Activated naive CD8-positive, alpha-beta T cell (primary cell): ENCODE results near the gene AIG1.
"Not testable (repeated sequence)": the region's sequence is repeated elsewhere in the genome, so short reads cannot be mapped to it uniquely, and the experiment has no call there.

Source experiments
- H3K27ac Mint-ChIP-seq: one replicate; pipeline ENCODE4 v1.8.0; 2021; ENCODE audit warnings: mixed read lengths
- H3K27me3 Mint-ChIP-seq: one replicate; pipeline ENCODE4 v1.8.0; 2021; ENCODE audit warnings: mixed read lengths
- H3K36me3 Mint-ChIP-seq: one replicate; pipeline ENCODE4 v1.8.0; 2021; ENCODE audit warnings: mixed read lengths
- H3K4me1 Mint-ChIP-seq: one replicate; pipeline ENCODE4 v1.8.0; 2021; ENCODE audit warnings: low read depth, mixed read lengths
- H3K4me3 Mint-ChIP-seq: one replicate; pipeline ENCODE4 v1.8.0; 2021; ENCODE audit warnings: mild to moderate bottlenecking, mixed read lengths
- H3K9me3 Mint-ChIP-seq: one replicate; pipeline ENCODE4 v1.8.0; 2021; ENCODE audit warnings: low read depth, mixed read lengths

AIG1 gene

DNA sequence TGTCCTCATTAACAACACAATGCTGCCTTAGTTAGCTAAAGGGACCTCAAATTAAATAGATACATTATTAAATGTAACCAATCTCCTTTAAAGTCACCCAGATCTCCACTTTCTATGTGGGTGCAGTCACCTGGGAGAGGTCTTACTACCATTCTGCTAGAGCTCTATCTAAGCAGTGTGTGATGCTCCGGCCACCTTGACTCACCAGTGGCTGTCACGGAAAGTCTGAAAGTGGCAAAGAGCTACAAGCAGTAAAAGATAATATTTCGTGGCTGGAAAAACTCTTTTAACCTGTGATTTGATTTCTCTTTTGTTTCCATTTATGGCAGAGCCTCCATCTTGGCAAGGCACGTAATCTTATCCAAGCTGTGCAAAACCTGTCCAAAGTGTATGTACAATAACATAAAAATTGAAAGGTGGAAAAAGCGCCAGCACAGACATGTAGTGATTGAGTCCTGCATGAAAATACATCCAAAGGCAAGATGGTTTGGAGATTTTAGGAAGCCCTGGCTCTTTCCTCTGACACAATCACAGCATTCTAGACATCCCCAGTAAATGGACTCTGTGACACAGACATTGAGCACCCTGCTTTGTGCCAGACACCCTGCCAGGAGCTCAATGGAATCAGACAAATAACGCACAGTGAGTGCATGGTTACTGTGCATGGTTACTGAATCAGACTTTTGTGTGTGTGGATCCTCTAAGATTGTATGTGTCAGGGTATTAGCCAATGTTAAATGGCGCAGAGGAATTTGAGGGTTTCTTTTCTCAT lies 273.2 kb downstream of the AIG1 start:
- peaks cover 2% of the 10 kb centered on the region for H3K4me1 Mint-ChIP-seq
- no peak overlapping the region for H3K27ac Mint-ChIP-seq
- H3K36me3 Mint-ChIP-seq = peaks cover 12% of the 10 kb centered on the region
- H3K9me3 Mint-ChIP-seq = no peaks in the 10 kb centered on the region
- H3K4me3 Mint-ChIP-seq = no peak overlapping the region
- H3K27me3 Mint-ChIP-seq = no peaks in the 10 kb centered on the region

GRCh38 chr6:143335865-143336264 lies 275.2 kb downstream of the AIG1 start:
- H3K4me3 Mint-ChIP-seq = no peak overlapping the region
- no peaks in the 10 kb centered on the region for H3K27me3 Mint-ChIP-seq
- H3K4me1 Mint-ChIP-seq = peaks cover 2% of the 10 kb centered on the region

GRCh38 chr6:143336446-143337152 lies 275.9 kb downstream of the AIG1 start:
- Mint-ChIP-seq H3K4me1 (peaks cover 2% of the 10 kb centered on the region), H3K27ac (no peak overlapping the region), H3K4me3 (no peak overlapping the region), H3K27me3 (no peaks in the 10 kb centered on the region), H3K9me3 (no peaks in the 10 kb centered on the region), H3K36me3 (peaks cover 14% of the 10 kb centered on the region)

More at GRCh38 chr6:143335865-143336264, 275.2 kb downstream of the AIG1 start:
- H3K9me3 Mint-ChIP-seq = no peaks in the 10 kb centered on the region
- H3K36me3 Mint-ChIP-seq = peaks cover 14% of the 10 kb centered on the region
- H3K27ac Mint-ChIP-seq = no peak overlapping the region

- no peak overlapping the region for H3K27ac Mint-ChIP-seq
- no peak overlapping the region for H3K4me3 Mint-ChIP-seq
- no peaks in the 10 kb centered on the region for H3K27me3 Mint-ChIP-seq
These were observed 276.7 kb downstream of the AIG1 start for GRCh38 chr6:143337201-143337949.

GRCh38 chr6:143339223-143339622 lies 278.5 kb downstream of the AIG1 start:
- H3K27ac Mint-ChIP-seq = no peak overlapping the region

More at GRCh38 chr6:143337201-143337949, 276.7 kb downstream of the AIG1 start:
- no peaks in the 10 kb centered on the region for H3K9me3 Mint-ChIP-seq
- peaks cover 14% of the 10 kb centered on the region for H3K36me3 Mint-ChIP-seq
- H3K4me1 Mint-ChIP-seq = peaks cover 2% of the 10 kb centered on the region

DNA sequence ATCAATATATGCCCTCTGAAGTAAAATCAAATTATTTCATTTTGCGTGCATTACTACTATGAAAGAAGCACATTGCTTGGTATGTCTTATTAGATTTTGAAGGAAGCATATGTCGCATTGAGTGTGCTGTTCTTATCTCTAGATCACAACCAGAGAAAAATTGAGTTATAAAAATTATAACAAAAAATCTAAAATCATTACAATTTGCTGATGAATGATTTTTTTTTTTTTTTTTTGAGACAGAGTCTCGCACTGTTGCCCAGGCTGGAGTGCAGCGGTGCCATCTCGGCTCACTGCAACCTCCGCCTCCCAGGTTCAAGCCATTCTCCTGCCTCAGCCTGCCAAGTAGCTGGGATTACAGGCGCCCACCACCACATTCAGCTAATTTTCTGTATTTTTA lies 284.8 kb downstream of the AIG1 start:
- not testable (repeated sequence) for H3K9me3 Mint-ChIP-seq, H3K27me3 Mint-ChIP-seq, H3K36me3 Mint-ChIP-seq, H3K4me1 Mint-ChIP-seq, H3K27ac Mint-ChIP-seq, H3K4me3 Mint-ChIP-seq

More at GRCh38 chr6:143339223-143339622, 278.5 kb downstream of the AIG1 start:
- H3K27me3 Mint-ChIP-seq = no peaks in the 10 kb centered on the region
- H3K4me3 Mint-ChIP-seq = no peak overlapping the region
- H3K36me3 Mint-ChIP-seq = peaks cover 14% of the 10 kb centered on the region
- peaks cover 2% of the 10 kb centered on the region for H3K4me1 Mint-ChIP-seq
- H3K9me3 Mint-ChIP-seq = no peaks in the 10 kb centered on the region

GRCh38 chr6:143346004-143346403 lies 285.3 kb downstream of the AIG1 start:
- Mint-ChIP-seq H3K36me3 (no peaks in the 10 kb centered on the region), H3K4me1 (no peaks in the 10 kb centered on the region), H3K27me3 (no peaks in the 10 kb centered on the region), H3K9me3 (no peaks in the 10 kb centered on the region), H3K27ac (no peak overlapping the region), H3K4me3 (no peak overlapping the region)

GRCh38 chr6:143348531-143348930 lies 287.8 kb downstream of the AIG1 start:
- H3K4me3 Mint-ChIP-seq = no peak overlapping the region
- H3K9me3 Mint-ChIP-seq = no peaks in the 10 kb centered on the region
- peaks cover 8% of the 10 kb centered on the region for H3K36me3 Mint-ChIP-seq
- no peaks in the 10 kb centered on the region for H3K4me1 Mint-ChIP-seq
- H3K27ac Mint-ChIP-seq = no peak overlapping the region
- H3K27me3 Mint-ChIP-seq = no peaks in the 10 kb centered on the region

DNA sequence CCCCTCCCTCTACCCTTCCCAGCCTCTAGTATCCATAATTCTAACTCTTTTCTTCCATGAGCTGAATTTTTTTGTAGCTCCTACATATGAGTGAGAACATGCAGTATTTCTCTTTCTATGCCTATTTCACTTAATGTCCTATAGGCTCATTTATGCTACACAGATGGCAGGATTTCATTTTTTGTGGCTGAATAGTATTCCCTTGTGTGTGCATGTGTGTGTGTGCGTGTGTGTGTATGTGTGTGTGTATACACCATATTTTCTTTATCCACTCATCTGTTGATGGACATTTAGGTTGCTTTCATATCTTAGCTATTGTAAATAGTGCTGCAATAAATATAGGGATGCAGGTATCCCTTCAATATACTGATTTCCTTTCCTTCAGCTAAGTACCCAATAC lies 288.8 kb downstream of the AIG1 start:
- no peak overlapping the region for H3K27ac Mint-ChIP-seq
- no peaks in the 10 kb centered on the region for H3K27me3 Mint-ChIP-seq
- H3K9me3 Mint-ChIP-seq = peaks cover 7% of the 10 kb centered on the region
- peaks cover 14% of the 10 kb centered on the region for H3K36me3 Mint-ChIP-seq
- no peak overlapping the region for H3K4me3 Mint-ChIP-seq
- no peaks in the 10 kb centered on the region for H3K4me1 Mint-ChIP-seq

GRCh38 chr6:143356101-143356880 lies 295.6 kb downstream of the AIG1 start:
- Mint-ChIP-seq H3K4me3 (no peak overlapping the region), H3K27ac (no peak overlapping the region), H3K27me3 (peaks cover 2% of the 10 kb centered on the region), H3K9me3 (peaks cover 11% of the 10 kb centered on the region), H3K36me3 (peaks cover 17% of the 10 kb centered on the region), H3K4me1 (no peaks in the 10 kb centered on the region)

GRCh38 chr6:143357152-143357551 lies 296.5 kb downstream of the AIG1 start:
- Mint-ChIP-seq H3K36me3 (peaks cover 9% of the 10 kb centered on the region), H3K27me3 (peaks cover 2% of the 10 kb centered on the region), H3K4me3 (no peak overlapping the region), H3K27ac (no peak overlapping the region), H3K9me3 (peaks cover 11% of the 10 kb centered on the region), H3K4me1 (no peaks in the 10 kb centered on the region)

GRCh38 chr6:143357561-143358255 lies 297.0 kb downstream of the AIG1 start:
- no peaks in the 10 kb centered on the region for H3K4me1 Mint-ChIP-seq
- peaks cover 11% of the 10 kb centered on the region for H3K9me3 Mint-ChIP-seq
- H3K27me3 Mint-ChIP-seq = peaks cover 2% of the 10 kb centered on the region
- no peak overlapping the region for H3K27ac Mint-ChIP-seq
- H3K4me3 Mint-ChIP-seq = no peak overlapping the region
- H3K36me3 Mint-ChIP-seq = peaks cover 8% of the 10 kb centered on the region

GRCh38 chr6:143361536-143362191 lies 301.0 kb downstream of the AIG1 start:
- Mint-ChIP-seq H3K9me3 (no peaks in the 10 kb centered on the region), H3K36me3 (no peaks in the 10 kb centered on the region), H3K27me3 (peaks cover 2% of the 10 kb centered on the region), H3K27ac (no peak overlapping the region), H3K4me3 (no peak overlapping the region), H3K4me1 (no peaks in the 10 kb centered on the region)

DNA sequence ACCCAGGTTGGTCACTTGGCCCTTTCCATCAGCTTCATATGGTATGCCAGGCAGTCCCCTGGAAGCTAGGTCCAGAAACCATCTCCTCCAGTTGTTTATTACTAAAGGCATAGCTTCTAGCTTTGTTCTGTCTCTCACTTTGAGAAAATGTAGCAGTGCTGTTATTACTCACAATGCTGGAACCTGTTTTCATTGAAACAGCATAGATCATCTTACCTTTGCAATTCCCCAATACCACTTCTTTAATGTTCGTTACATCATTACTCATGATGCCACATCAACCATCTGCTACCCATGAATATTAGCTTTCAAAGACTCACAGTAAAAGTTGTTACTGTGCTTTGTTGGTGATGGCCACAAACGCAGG lies 301.5 kb downstream of the AIG1 start:
- no peaks in the 10 kb centered on the region for H3K4me1 Mint-ChIP-seq
- no peaks in the 10 kb centered on the region for H3K36me3 Mint-ChIP-seq
- H3K27me3 Mint-ChIP-seq = peaks cover 2% of the 10 kb centered on the region
- no peak overlapping the region for H3K27ac Mint-ChIP-seq
- no peaks in the 10 kb centered on the region for H3K9me3 Mint-ChIP-seq
- no peak overlapping the region for H3K4me3 Mint-ChIP-seq
